Neural progenitor cell (in vitro differentiated cells): ENCODE data around the gene STAC2. TPM values are rescaled to one million over a fixed set of nuclear protein-coding genes. Genes with fewer than 3 reads are reported as not detected.
A peak's percentile ranks its signal among the peaks of the same experiment; 100 is the strongest.

Source experiments
- DNase-seq: peaks from one replicate; pipeline ENCODE4 v3.0.0-alpha.2; 2016; ENCODE audit warnings: low spot score
- H2AFZ ChIP-seq: fragments of 200-600 bp; sonication (generic); replicated peaks from 2 replicates; pipeline ENCODE4 v1.6.1; 2016; ENCODE audit warnings: antibody characterized with exemption
- H3F3A ChIP-seq: fragments of 200-600 bp; sonication (generic); 2 replicates; pipeline ENCODE4 v1.6.1; 2016; ENCODE audit warnings: antibody characterized with exemption, low read depth
- H3K27ac ChIP-seq: fragments of 200-600 bp; sonication (generic); 2 replicates; pipeline ENCODE4 v1.5.1; 2016; ENCODE audit warnings: mild to moderate bottlenecking
- H3K27me3 ChIP-seq: fragments of 200-600 bp; sonication (generic); 2 replicates; pipeline ENCODE4 v1.6.1; 2016; ENCODE audit warnings: mild to moderate bottlenecking, moderate library complexity
- H3K36me3 ChIP-seq: fragments of 200-600 bp; sonication (generic); 2 replicates; pipeline ENCODE4 v1.5.1; 2016
- H3K4me1 ChIP-seq: fragments of 200-600 bp; sonication (generic); 2 replicates; pipeline ENCODE4 v1.6.1; 2016; ENCODE audit warnings: mixed run types
- H3K4me2 ChIP-seq: fragments of 200-600 bp; sonication (generic); 2 replicates; pipeline ENCODE4 v1.6.1; 2016
- H3K4me3 ChIP-seq: fragments of 200-600 bp; sonication (generic); 2 replicates; pipeline ENCODE4 v1.5.1; 2016
- H3K79me2 ChIP-seq: fragments of 200-600 bp; sonication (generic); 2 replicates; pipeline ENCODE4 v1.6.1; 2016; ENCODE audit warnings: low read depth
- H3K9ac ChIP-seq: fragments of 200-600 bp; sonication (generic); 2 replicates; pipeline ENCODE4 v1.6.1; 2016
- H3K9me3 ChIP-seq: fragments of 200-600 bp; sonication (generic); 2 replicates; pipeline ENCODE4 v1.5.1; 2016; ENCODE audit warnings: low read depth
- H4K20me1 ChIP-seq: fragments of 200-600 bp; sonication (generic); 2 replicates; pipeline ENCODE4 v1.6.1; 2016; ENCODE audit warnings: low read depth
- H3K27ac Mint-ChIP-seq: 3 replicates; pipeline ENCODE4 v1.8.0; 2021; ENCODE audit warnings: mixed read lengths
- H3K27me3 Mint-ChIP-seq: 2 replicates; pipeline ENCODE4 v1.8.0; 2022; ENCODE audit warnings: low read depth, mild to moderate bottlenecking, inconsistent platforms, moderate library complexity, mixed read lengths; ENCODE audit not compliant: insufficient read depth
- H3K36me3 Mint-ChIP-seq: 3 replicates; pipeline ENCODE4 v1.8.0; 2021; ENCODE audit warnings: mixed read lengths
- H3K4me1 Mint-ChIP-seq: 3 replicates; pipeline ENCODE4 v1.8.0; 2021; ENCODE audit warnings: mixed read lengths
- H3K4me3 Mint-ChIP-seq: 3 replicates; pipeline ENCODE4 v1.8.0; 2021; ENCODE audit warnings: mild to moderate bottlenecking, moderate library complexity, mixed read lengths
- H3K9me3 Mint-ChIP-seq: 3 replicates; pipeline ENCODE4 v1.8.0; 2020; ENCODE audit warnings: mixed read lengths
- CTCF ChIP-seq: fragments of 200-600 bp; sonication (generic); IDR thresholded peaks from 2 replicates; pipeline ENCODE4 v1.5.1; 2017; ENCODE audit warnings: antibody characterized with exemption, mild to moderate bottlenecking
- EZH2 ChIP-seq: fragments of 200-600 bp; sonication (generic); IDR thresholded peaks from 2 replicates; pipeline ENCODE4 v1.6.1; 2017; ENCODE audit warnings: antibody characterized with exemption, mild to moderate bottlenecking, moderate library complexity
- EZH2phosphoT487 ChIP-seq: fragments of 200-600 bp; sonication (generic); IDR thresholded peaks from 2 replicates; pipeline ENCODE4 v1.6.1; 2017; ENCODE audit warnings: antibody characterized with exemption
- total RNA-seq: library from RNA; depleted of rRNA; stranded (reverse); fragments of >200 nt; gene quantifications from 2 replicates; pipeline ENCODE4 v1.2.3, GENCODE V29; 2015; ENCODE audit warnings: low replicate concordance

STAC2 gene
- total RNA-seq, 1 donor from 2014 or later = 0.13 TPM

DNA sequence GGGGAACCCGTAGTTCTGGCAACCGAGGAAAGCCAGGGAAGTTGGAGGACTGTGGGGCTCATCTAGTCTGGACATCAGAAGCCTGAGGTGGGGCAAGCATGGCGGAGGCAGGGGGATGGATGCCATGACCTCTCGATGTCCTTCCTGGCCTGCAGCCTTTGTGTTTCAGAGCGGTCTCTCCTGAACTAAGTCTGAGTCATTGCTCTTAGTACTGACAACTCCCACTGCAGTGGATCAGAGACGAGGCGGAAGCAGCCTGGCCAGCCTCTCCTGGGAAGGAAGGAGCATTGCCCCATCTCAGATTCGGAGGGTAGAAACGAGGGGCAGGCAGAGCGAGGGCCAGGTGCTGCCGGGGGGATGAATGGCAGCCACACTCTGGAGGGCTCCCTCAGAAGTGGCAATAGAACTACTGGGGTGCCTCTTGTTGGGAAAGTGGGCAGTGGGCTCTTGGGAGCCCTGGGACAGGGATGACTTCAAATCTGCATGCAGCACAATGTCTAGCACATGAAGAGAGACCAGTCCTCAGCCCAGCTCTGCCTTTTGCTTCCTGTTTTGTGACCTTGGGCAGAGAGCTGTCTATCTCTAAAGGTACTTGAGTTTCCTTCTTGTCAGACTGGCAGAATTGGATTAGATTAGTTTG, 3.6 kb upstream of the STAC2 start:
- Histone ChIP-seq H3K4me3 (no peak overlapping the region), H3K36me3 (no peaks in the 10 kb centered on the region), H3K27ac (no peak overlapping the region), H3F3A (peaks cover 3% of the 10 kb centered on the region), H3K27me3 (peaks cover 26% of the 10 kb centered on the region), H3K4me2 (no peak overlapping the region), H2AFZ (no peak overlapping the region), H3K79me2 (no peaks in the 10 kb centered on the region), H3K9ac (no peak overlapping the region), H4K20me1 (peaks cover 3% of the 10 kb centered on the region), H3K4me1 (peaks cover 28% of the 10 kb centered on the region), H3K9me3 (no peaks in the 10 kb centered on the region)
- Mint-ChIP-seq H3K27ac (peak overlapping the region; percentile 88), H3K9me3 (no peaks in the 10 kb centered on the region), H3K27me3 (peaks cover 11% of the 10 kb centered on the region), H3K36me3 (no peaks in the 10 kb centered on the region), H3K4me1 (peaks cover 31% of the 10 kb centered on the region), H3K4me3 (no peak overlapping the region)
- no peak for DNase-seq
- TF ChIP-seq EZH2phosphoT487 = no peak
- TF ChIP-seq CTCF = no peak
- TF ChIP-seq EZH2 = no peak

GRCh38 chr17:39227364-39227919, 1.7 kb upstream of the STAC2 start:
- TF ChIP-seq EZH2 = no peak
- TF ChIP-seq CTCF = no peak
- TF ChIP-seq EZH2phosphoT487 = no peak
- Histone ChIP-seq H3K9ac (no peak overlapping the region), H3K4me3 (no peak overlapping the region), H3K27me3 (peaks cover 45% of the 10 kb centered on the region), H3K9me3 (no peaks in the 10 kb centered on the region), H3K4me1 (peaks cover 25% of the 10 kb centered on the region), H2AFZ (no peak overlapping the region), H3K79me2 (no peaks in the 10 kb centered on the region), H3F3A (peaks cover 12% of the 10 kb centered on the region), H3K36me3 (no peaks in the 10 kb centered on the region), H4K20me1 (peaks cover 10% of the 10 kb centered on the region), H3K4me2 (no peak overlapping the region), H3K27ac (no peak overlapping the region)
- Mint-ChIP-seq H3K36me3 (no peaks in the 10 kb centered on the region), H3K4me1 (peaks cover 35% of the 10 kb centered on the region), H3K27me3 (peaks cover 24% of the 10 kb centered on the region), H3K4me3 (no peak overlapping the region), H3K9me3 (no peaks in the 10 kb centered on the region), H3K27ac (no peak overlapping the region)
- DNase-seq = no peak

DNA sequence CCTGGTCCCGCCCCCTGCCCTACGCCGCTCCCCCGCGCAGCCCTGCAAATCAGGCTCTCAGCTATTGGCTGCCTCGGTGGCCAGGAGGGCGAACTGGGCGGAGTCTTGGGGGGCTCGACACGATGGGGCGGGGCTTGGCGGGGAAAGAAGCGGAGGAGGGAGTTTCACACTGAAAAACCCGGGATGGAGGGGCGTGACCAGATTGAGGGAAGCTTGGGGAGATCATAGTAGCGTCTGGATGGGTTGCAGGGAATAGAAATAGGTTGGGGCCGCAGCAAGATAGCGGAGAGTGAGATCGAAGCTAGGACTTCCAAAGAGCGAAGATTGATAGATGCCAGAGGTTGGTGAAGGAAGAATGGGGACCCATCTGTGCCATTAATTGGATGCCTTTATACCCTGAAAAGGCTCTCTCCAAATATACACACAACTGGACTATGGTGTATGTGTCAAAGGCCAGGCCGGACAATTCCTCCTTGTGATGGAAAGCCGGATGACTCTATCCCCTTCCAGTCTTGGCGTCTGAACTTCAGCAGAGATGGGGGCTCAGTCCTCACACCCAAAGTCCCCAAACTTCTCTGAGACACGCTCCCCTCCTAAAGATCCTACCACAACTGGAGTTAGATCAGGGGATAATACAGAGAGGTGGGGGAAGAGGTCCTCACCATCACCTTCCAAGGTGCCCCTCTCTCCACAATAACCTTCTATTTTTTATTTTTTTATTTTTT, 376 bp upstream of the STAC2 start:
- H3K4me3 Mint-ChIP-seq = peak overlapping the region; percentile 82
- H4K20me1 ChIP-seq = peaks cover 10% of the 10 kb centered on the region
- peaks cover 57% of the 10 kb centered on the region for H3K27me3 ChIP-seq
- H3K4me3 ChIP-seq = peak overlapping the region; percentile 46
- no peaks in the 10 kb centered on the region for H3K9me3 Mint-ChIP-seq
- no peaks in the 10 kb centered on the region for H3K36me3 Mint-ChIP-seq
- peak overlapping the region; percentile 70 for H3K4me2 ChIP-seq
- no peaks in the 10 kb centered on the region for H3K79me2 ChIP-seq
- peaks cover 22% of the 10 kb centered on the region for H3K4me1 Mint-ChIP-seq
- TF ChIP-seq CTCF = no peak
- no peak for TF ChIP-seq EZH2
- DNase-seq = peak; percentile 98
- no peaks in the 10 kb centered on the region for H3K9me3 ChIP-seq
- H3K27ac Mint-ChIP-seq = no peak overlapping the region
- H3F3A ChIP-seq = peaks cover 12% of the 10 kb centered on the region
- no peak overlapping the region for H2AFZ ChIP-seq
- H3K4me1 ChIP-seq = peaks cover 14% of the 10 kb centered on the region
- H3K9ac ChIP-seq = no peak overlapping the region
- H3K27me3 Mint-ChIP-seq = peaks cover 29% of the 10 kb centered on the region
- H3K27ac ChIP-seq = no peak overlapping the region
- H3K36me3 ChIP-seq = no peaks in the 10 kb centered on the region
